ENCODE data around the gene LARP1B. TPM values are rescaled to one million over a fixed set of nuclear protein-coding genes. Genes with fewer than 3 reads are reported as not detected.
"Not testable (repeated sequence)": the region's sequence is repeated elsewhere in the genome, so short reads cannot be mapped to it uniquely, and the experiment has no call there.

LARP1B gene
- total and polyA plus RNA-seq, 4 experiments from 2014 or later, result 4.7 to 19.1 (median 11.1) TPM

DNA sequence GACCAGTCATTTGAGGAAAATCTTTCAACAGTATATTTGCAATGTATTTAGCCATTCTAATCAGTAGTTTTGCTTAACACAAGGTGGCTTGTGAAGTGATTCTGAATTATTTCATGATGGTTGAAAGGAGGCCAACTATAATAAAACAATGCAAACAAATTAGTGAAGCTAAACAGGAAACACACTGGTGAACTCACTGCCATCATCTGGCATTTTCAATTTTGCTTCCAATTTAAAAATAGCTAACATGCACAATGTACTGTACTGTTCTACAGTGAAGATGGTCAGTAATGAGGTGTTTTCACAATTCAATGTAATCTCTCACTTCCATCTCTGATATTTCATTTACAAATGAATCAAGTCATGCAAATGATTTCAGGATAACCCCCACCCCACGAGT lies 195.4 kb downstream of the LARP1B start:
- H3K27me3 Mint-ChIP-seq, result peaks cover 9 to 34% of the 10 kb centered on the region in 2 donors
- H3K9me3 Mint-ChIP-seq, result peaks cover 0 to 4% (median 0%) of the 10 kb centered on the region in 8 donors
- ChIA-PET CTCF (ENCODE audit: partially characterized antibody) (no interaction called here), POLR2A (ENCODE audit: partially characterized antibody) (no interaction called here)
- no peaks in the 10 kb centered on the region for H3K36me3 ChIP-seq (ENCODE audit: insufficient read depth, low read length)
- no peak overlapping the region for H3K4me3 Mint-ChIP-seq
- no peaks in the 10 kb centered on the region for H3K9me3 ChIP-seq (ENCODE audit: control insufficient read depth in 1 of 2, low read length in 2 of 2)
- no peaks in the 10 kb centered on the region for H3K4me1 Mint-ChIP-seq
- H3K36me3 Mint-ChIP-seq, result no peaks in the 10 kb centered on the region
- H3K4me3 ChIP-seq (ENCODE audit: low read length in 2 of 2), result no peak overlapping the region
- no peak for DNase-seq
- no peaks in the 10 kb centered on the region for H3K4me1 ChIP-seq (ENCODE audit: insufficient read depth, low read length)
- H3K27me3 ChIP-seq (ENCODE audit: insufficient read depth, low read length), result no peaks in the 10 kb centered on the region
- H3K27ac ChIP-seq (ENCODE audit: low read depth, low read length), result no peak overlapping the region
- intact Hi-C loops (cut with micrococcal nuclease), result no loop called here
- no peak overlapping the region for H3K27ac Mint-ChIP-seq

- H3K9me3 ChIP-seq (ENCODE audit: control insufficient read depth in 1 of 2, low read length in 2 of 2); intact Hi-C loops (cut with micrococcal nuclease); H3K9me3 Mint-ChIP-seq; CTCF ChIA-PET (ENCODE audit: partially characterized antibody); H3K36me3 Mint-ChIP-seq; H3K4me3 ChIP-seq (ENCODE audit: low read length in 2 of 2); H3K27me3 ChIP-seq (ENCODE audit: insufficient read depth, low read length); H3K4me1 ChIP-seq (ENCODE audit: insufficient read depth, low read length); H3K27ac ChIP-seq (ENCODE audit: low read depth, low read length); H3K4me1 Mint-ChIP-seq; H3K4me3 Mint-ChIP-seq; H3K36me3 ChIP-seq (ENCODE audit: insufficient read depth, low read length); POLR2A ChIA-PET (ENCODE audit: partially characterized antibody); H3K27ac Mint-ChIP-seq; DNase-seq: not testable (repeated sequence)
- H3K27me3 Mint-ChIP-seq, result peaks cover 9 to 28% of the 10 kb centered on the region in 2 donors
These were observed 197.1 kb downstream of the LARP1B start for GRCh38 chr4:128258166-128258565.

DNA sequence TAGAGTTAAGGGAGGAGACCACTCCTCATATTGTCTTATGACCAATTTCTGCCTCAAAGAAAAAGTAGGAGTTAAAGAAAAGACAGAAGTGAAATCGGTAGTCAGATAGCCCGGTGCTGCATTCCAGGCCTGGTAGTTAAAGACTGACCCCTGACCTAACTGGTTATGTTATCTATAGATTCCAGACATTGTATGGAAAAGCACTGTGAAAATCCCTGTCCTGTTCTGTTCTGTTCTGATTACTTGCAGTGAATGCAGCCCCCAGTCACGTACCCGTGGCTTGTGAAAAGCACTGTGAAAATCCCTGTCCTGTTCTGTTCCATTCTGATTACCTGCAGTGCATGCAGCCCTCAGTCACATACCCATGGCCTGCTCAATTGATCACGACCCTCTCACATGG lies 198.8 kb downstream of the LARP1B start:
- peaks cover 0 to 15% (median 9%) of the 10 kb centered on the region in 8 donors for H3K9me3 Mint-ChIP-seq
- intact Hi-C loops (cut with micrococcal nuclease); H3K36me3 Mint-ChIP-seq; H3K27ac ChIP-seq (ENCODE audit: low read depth, low read length); POLR2A ChIA-PET (ENCODE audit: partially characterized antibody); CTCF ChIA-PET (ENCODE audit: partially characterized antibody); H3K9me3 ChIP-seq (ENCODE audit: control insufficient read depth in 1 of 2, low read length in 2 of 2); H3K4me3 ChIP-seq (ENCODE audit: low read length in 2 of 2); H3K27ac Mint-ChIP-seq; H3K36me3 ChIP-seq (ENCODE audit: insufficient read depth, low read length); H3K4me1 ChIP-seq (ENCODE audit: insufficient read depth, low read length); H3K4me3 Mint-ChIP-seq; H3K27me3 ChIP-seq (ENCODE audit: insufficient read depth, low read length); DNase-seq; H3K4me1 Mint-ChIP-seq: not testable (repeated sequence)
- H3K27me3 Mint-ChIP-seq, result peaks cover 6 to 15% of the 10 kb centered on the region in 2 donors

Other genes with a start within 250 kb of the LARP1B start
- gene PLK4, start 180.4 kb upstream of the LARP1B start, total RNA-seq, result 1 to 10 TPM; 1.1 to 2.6 TPM
- gene PLK4, start 180.4 kb upstream of the LARP1B start, polyA plus RNA-seq, result 1 to 10 TPM in 1 of 2 donors, under 1 TPM in 1; 0.65 to 1.5 TPM
- gene MFSD8, start 96.1 kb upstream of the LARP1B start, total RNA-seq, result 10 to 100 TPM; 43.3 to 49.2 TPM
- 1 to 10 TPM; 5.9 to 7.6 TPM for gene MFSD8, start 96.1 kb upstream of the LARP1B start, polyA plus RNA-seq
- 10 to 100 TPM; 23.5 to 24.6 TPM for gene ABHD18, start 95.9 kb upstream of the LARP1B start, total RNA-seq
- 10 to 100 TPM; 10.2 to 10.6 TPM for gene ABHD18, start 95.9 kb upstream of the LARP1B start, polyA plus RNA-seq
- gene PGRMC2, start 226.5 kb downstream of the LARP1B start, total RNA-seq, result 10 to 100 TPM; 42.6 to 49.6 TPM
- gene PGRMC2, start 226.5 kb downstream of the LARP1B start, polyA plus RNA-seq, result 10 to 100 TPM; 16.5 to 21.3 TPM

All from CD4-positive, alpha-beta memory T cell (primary cell).